ENCODE measurements around the gene CENPF.

CENPF gene

GRCh38 chr1:214638997-214639396, 36.0 kb downstream of the CENPF start:
- CTCF ChIA-PET = interaction anchor here (0.8 to 9.3 kb wide), 21 partner anchors 9 to 900 kb away, joined by 3 to 147 read pairs (median 9); no protein-coding TSS in a partner anchor
- POLR2A ChIA-PET = no interaction called here
- TF ChIP-seq, protein P1, sequence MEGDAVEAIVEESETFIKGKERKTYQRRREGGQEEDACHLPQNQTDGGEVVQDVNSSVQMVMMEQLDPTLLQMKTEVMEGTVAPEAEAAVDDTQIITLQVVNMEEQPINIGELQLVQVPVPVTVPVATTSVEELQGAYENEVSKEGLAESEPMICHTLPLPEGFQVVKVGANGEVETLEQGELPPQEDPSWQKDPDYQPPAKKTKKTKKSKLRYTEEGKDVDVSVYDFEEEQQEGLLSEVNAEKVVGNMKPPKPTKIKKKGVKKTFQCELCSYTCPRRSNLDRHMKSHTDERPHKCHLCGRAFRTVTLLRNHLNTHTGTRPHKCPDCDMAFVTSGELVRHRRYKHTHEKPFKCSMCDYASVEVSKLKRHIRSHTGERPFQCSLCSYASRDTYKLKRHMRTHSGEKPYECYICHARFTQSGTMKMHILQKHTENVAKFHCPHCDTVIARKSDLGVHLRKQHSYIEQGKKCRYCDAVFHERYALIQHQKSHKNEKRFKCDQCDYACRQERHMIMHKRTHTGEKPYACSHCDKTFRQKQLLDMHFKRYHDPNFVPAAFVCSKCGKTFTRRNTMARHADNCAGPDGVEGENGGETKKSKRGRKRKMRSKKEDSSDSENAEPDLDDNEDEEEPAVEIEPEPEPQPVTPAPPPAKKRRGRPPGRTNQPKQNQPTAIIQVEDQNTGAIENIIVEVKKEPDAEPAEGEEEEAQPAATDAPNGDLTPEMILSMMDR (IDR thresholded peaks at IDR 0.05; ENCODE audit: insufficient read depth, low read length, missing control alignments) = no peak

GRCh38 chr1:214640431-214641213, 37.6 kb downstream of the CENPF start:
- ChIA-PET CTCF (interaction anchor here (0.6 to 9.3 kb wide), 12 partner anchors 8 to 886 kb away, joined by 3 to 147 read pairs (median 16); no protein-coding TSS in a partner anchor), POLR2A (no interaction called here)
- TF ChIP-seq, protein P1 (IDR thresholded peaks at IDR 0.05; ENCODE audit: insufficient read depth, low read length, missing control alignments) = no peak
- DNase-seq (ENCODE audit: low read depth, low spot score) = no peak
- no peak overlapping the region for H3K4me3 ChIP-seq (ENCODE audit: low read depth, low read length)

More at GRCh38 chr1:214638997-214639396, 36.0 kb downstream of the CENPF start:
- no peak overlapping the region for H3K4me3 ChIP-seq (ENCODE audit: low read depth, low read length)
- no peak for DNase-seq (ENCODE audit: low read depth, low spot score)

DNA sequence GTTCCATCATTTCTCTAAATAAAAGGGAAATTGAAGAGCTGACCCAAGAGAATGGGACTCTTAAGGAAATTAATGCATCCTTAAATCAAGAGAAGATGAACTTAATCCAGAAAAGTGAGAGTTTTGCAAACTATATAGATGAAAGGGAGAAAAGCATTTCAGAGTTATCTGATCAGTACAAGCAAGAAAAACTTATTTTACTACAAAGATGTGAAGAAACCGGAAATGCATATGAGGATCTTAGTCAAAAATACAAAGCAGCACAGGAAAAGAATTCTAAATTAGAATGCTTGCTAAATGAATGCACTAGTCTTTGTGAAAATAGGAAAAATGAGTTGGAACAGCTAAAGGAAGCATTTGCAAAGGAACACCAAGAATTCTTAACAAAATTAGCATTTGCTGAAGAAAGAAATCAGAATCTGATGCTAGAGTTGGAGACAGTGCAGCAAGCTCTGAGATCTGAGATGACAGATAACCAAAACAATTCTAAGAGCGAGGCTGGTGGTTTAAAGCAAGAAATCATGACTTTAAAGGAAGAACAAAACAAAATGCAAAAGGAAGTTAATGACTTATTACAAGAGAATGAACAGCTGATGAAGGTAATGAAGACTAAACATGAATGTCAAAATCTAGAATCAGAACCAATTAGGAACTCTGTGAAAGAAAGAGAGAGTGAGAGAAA, 38.4 kb downstream of the CENPF start:
- TF ChIP-seq, protein P1 (IDR thresholded peaks at IDR 0.05; ENCODE audit: insufficient read depth, low read length, missing control alignments) = no peak
- ChIA-PET POLR2A (no interaction called here), CTCF (interaction anchor here (0.7 to 9.3 kb wide), 8 partner anchors 11 to 885 kb away, joined by 3 to 147 read pairs (median 9); no protein-coding TSS in a partner anchor)
- no peak overlapping the region for H3K4me3 ChIP-seq (ENCODE audit: low read depth, low read length)
- no peak for DNase-seq (ENCODE audit: low read depth, low spot score)

DNA sequence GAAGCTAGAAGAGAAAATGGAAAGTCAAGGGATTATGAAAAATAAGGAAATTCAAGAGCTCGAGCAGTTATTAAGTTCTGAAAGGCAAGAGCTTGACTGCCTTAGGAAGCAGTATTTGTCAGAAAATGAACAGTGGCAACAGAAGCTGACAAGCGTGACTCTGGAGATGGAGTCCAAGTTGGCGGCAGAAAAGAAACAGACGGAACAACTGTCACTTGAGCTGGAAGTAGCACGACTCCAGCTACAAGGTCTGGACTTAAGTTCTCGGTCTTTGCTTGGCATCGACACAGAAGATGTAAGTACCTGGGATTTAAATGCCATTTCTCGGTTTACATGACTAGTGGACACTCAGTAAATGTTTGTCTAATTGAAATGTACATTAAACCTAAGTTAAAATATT, 40.0 kb downstream of the CENPF start:
- CTCF ChIA-PET = interaction anchor here (0.9 to 9.3 kb wide), 7 partner anchors 9 to 883 kb away, joined by 3 to 147 read pairs (median 13); no protein-coding TSS in a partner anchor
- POLR2A ChIA-PET = no interaction called here

DNA sequence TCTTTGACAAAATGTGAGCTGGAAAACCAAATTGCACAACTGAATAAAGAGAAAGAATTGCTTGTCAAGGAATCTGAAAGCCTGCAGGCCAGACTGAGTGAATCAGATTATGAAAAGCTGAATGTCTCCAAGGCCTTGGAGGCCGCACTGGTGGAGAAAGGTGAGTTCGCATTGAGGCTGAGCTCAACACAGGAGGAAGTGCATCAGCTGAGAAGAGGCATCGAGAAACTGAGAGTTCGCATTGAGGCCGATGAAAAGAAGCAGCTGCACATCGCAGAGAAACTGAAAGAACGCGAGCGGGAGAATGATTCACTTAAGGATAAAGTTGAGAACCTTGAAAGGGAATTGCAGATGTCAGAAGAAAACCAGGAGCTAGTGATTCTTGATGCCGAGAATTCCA, 42.7 kb downstream of the CENPF start:
- no peak for DNase-seq (ENCODE audit: low read depth, low spot score)
- ChIA-PET CTCF (interaction anchor here (1.6 to 6.2 kb wide), 6 partner anchors 8 to 881 kb away, joined by 4 to 72 read pairs (median 20); no protein-coding TSS in a partner anchor), POLR2A (no interaction called here)
- TF ChIP-seq, protein P1 (IDR thresholded peaks at IDR 0.05; ENCODE audit: insufficient read depth, low read length, missing control alignments) = no peak
- no peak overlapping the region for H3K4me3 ChIP-seq (ENCODE audit: low read depth, low read length)

More for the DNA sequence above, 40.0 kb downstream of the CENPF start:
- H3K4me3 ChIP-seq (ENCODE audit: low read depth, low read length) = no peak overlapping the region
- DNase-seq (ENCODE audit: low read depth, low spot score) = no peak
- TF ChIP-seq, protein P1 (IDR thresholded peaks at IDR 0.05; ENCODE audit: insufficient read depth, low read length, missing control alignments) = no peak

GRCh38 chr1:214648801-214649200, 45.8 kb downstream of the CENPF start:
- TF ChIP-seq, protein P1 (IDR thresholded peaks at IDR 0.05; ENCODE audit: insufficient read depth, low read length, missing control alignments) = no peak
- H3K4me3 ChIP-seq (ENCODE audit: low read depth, low read length) = no peak overlapping the region
- CTCF ChIA-PET = interaction anchor here (1.3 to 6.2 kb wide), 8 partner anchors 11 to 878 kb away, joined by 3 to 72 read pairs (median 7); no protein-coding TSS in a partner anchor
- POLR2A ChIA-PET = no interaction called here
- DNase-seq (ENCODE audit: low read depth, low spot score) = no peak
